Measurements from ENCODE around the gene C2CD4D.

GRCh38 chr1:151849126-151849525, 9.5 kb upstream of the C2CD4D start:
- TF ChIP-seq CTCF (conservative IDR thresholded peaks at IDR 0.05; ENCODE audit: low read depth, low read length) (no peak), EZH2 (IDR thresholded peaks at IDR 0.05; ENCODE audit: low read length, unreplicated experiment) (no peak)
